ENCODE results near the gene MBD3L5. TPM values are rescaled to one million over a fixed set of nuclear protein-coding genes. Genes with fewer than 3 reads are reported as not detected.

MBD3L5 gene
- total RNA-seq = not detected in 2 replicates

GRCh38 chr19:7030278-7030677, at the start of gene MBD3L5:
MBD3L5 (plus strand) TSS chr19:7030578; CDS start chr19:7030612, 34 bp downstream.

DNA sequence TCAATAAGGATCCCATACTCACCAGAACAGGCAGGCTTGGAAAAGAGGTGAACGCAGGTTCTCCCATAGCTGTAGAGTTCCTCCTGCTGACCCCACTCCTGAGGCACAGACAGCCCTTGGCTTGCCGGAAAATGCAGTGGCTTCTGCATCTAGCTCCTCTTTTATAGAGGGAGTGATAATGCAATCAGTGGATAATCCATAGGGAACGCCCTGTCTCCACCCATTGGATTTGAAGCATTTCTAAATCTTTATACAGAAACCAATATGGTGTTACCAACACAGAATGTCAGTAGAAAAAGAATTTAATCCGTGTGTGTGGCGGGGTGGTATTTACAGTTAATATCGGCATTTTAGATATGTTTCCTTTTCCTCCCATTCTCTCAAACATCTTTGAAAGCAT, 9.0 kb upstream of the MBD3L5 start, which contains the start of gene MBD3L2B:
MBD3L2B (minus strand) TSS at position 101 of the 400 bp plus-strand sequence; CDS start at position 67, 34 bp downstream.

DNA sequence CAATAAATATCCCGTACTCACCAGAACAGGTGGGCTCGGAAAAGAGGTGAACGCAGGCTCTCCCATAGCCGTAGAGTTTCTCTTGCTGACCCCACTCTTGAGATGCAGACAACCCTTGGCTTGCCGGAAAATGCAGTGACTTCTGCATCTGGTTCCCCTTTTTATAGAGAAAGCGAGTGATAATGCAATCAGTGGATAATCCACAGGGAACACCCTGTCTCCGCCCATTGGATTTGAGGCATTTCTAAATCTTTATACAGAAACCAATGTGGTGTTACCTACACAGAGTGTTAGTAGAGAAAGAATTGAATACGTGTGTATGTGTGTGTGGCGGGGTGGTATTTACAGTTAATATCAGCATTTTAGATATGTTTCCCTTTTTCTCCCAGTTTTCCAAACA, 9.7 kb downstream of the MBD3L5 start, which contains the start of gene MBD3L4:
MBD3L4 (minus strand) TSS at position 101 of the 400 bp plus-strand sequence; CDS start at position 66, 35 bp downstream.

GRCh38 chr19:7049021-7049420, 18.6 kb downstream of the MBD3L5 start, which contains the start of gene MBD3L2:
MBD3L2 (plus strand) TSS chr19:7049321; CDS start chr19:7049374, 53 bp downstream.

DNA sequence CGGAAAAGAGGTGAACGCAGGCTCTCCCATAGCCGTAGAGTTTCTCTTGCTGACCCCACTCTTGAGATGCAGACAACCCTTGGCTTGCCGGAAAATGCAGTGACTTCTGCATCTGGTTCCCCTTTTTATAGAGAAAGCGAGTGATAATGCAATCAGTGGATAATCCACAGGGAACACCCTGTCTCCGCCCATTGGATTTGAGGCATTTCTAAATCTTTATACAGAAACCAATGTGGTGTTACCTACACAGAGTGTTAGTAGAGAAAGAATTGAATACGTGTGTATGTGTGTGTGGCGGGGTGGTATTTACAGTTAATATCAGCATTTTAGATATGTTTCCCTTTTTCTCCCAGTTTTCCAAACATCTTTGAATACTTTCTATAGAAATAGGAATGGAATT, 28.2 kb downstream of the MBD3L5 start, which contains the start of gene MBD3L3:
MBD3L3 (minus strand) TSS at position 101 of the 400 bp plus-strand sequence; CDS start at position 30, 71 bp downstream.

GRCh38 chr19:7069042-7069903, 38.9 kb downstream of the MBD3L5 start, which contains the start of gene ZNF557:
ZNF557 (plus strand) TSS chr19:7069703; CDS start chr19:7075075, 5,372 bp downstream.

Other genes with a start within 250 kb of the MBD3L5 start
- not detected in 2 replicates for gene ADGRE1, start 143.0 kb upstream of the MBD3L5 start, total RNA-seq
- gene MBD3L2B, start 9.1 kb upstream of the MBD3L5 start, total RNA-seq = not detected in 2 replicates
- gene MBD3L4, start 9.6 kb downstream of the MBD3L5 start, total RNA-seq = not detected in 2 replicates
- gene MBD3L2, start 18.7 kb downstream of the MBD3L5 start, total RNA-seq = not detected in 2 replicates
- gene MBD3L3, start 28.1 kb downstream of the MBD3L5 start, total RNA-seq = not detected in 2 replicates
- gene ZNF557, start 39.1 kb downstream of the MBD3L5 start, total RNA-seq = 9.4 and 10.9 TPM in 2 replicates